HG02623 (cell line): ENCODE results near the gene MLPH.

Experiments used
- ATAC-seq: cut with Tn5 transposase; IDR thresholded peaks from one replicate; pipeline ENCODE4 v1.9.1; 2021; ENCODE audit warnings: moderate library complexity; ENCODE audit not compliant: unreplicated experiment

The MLPH gene

DNA sequence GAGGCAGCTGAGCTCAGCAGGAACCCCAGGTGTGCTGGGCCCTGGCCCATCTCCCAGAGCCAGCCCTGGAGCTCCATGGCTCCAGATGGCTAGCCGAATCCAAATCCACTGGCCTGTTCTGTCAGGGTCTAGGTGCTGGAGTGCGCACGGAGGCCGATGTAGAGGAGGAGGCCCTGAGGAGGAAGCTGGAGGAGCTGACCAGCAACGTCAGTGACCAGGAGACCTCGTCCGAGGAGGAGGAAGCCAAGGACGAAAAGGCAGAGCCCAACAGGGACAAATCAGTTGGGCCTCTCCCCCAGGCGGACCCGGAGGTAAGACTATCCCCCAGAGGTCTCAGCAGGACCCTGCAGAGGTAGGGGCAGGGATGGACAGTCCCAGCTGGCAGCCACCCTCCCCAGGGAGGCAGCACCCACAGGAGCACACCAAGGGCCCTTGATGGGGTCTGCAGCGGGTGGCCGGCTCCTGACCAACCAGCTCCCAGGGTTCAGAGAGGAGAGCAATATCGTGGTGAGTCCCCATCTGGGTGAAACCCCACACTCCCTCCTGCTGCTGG lies 53.2 kb downstream of the MLPH start:
- ATAC-seq, result no peak

DNA sequence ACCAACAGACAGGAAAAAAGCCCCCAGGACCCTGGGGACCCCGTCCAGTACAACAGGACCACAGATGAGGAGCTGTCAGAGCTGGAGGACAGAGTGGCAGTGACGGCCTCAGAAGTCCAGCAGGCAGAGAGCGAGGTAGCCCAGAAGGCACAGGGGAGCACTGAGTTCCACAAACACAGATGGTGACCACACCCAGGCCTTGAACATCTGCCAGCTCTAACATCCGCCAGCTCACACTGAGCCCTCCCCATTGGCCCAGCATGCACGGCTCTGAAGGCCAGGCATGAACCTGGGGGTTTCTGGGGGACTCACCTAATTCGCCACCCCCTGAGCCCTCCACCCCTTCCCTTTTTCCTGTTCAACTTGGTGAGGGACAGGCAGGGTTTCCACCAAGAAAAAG lies 53.8 kb downstream of the MLPH start:
- ATAC-seq, result no peak

DNA sequence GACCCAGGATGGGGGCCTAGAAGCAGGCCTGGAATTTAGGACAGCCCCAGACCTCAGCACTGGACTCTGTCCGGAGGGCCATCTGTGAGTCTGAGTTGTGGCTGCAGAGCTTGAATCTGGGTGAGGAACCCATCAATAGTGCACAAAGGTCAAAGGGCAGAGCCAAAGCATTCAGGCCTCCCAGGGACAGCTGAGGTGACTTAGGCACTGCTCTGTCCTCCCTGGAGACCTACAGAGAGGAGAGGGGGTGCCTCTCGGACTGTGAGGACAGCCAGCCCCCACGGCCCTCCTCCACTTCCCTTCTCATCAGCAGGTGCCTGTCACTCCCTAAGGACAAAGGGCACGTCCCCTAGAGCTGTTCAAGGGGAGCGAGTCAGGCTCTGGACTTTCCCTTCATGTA lies 54.2 kb downstream of the MLPH start:
- no peak for ATAC-seq

DNA sequence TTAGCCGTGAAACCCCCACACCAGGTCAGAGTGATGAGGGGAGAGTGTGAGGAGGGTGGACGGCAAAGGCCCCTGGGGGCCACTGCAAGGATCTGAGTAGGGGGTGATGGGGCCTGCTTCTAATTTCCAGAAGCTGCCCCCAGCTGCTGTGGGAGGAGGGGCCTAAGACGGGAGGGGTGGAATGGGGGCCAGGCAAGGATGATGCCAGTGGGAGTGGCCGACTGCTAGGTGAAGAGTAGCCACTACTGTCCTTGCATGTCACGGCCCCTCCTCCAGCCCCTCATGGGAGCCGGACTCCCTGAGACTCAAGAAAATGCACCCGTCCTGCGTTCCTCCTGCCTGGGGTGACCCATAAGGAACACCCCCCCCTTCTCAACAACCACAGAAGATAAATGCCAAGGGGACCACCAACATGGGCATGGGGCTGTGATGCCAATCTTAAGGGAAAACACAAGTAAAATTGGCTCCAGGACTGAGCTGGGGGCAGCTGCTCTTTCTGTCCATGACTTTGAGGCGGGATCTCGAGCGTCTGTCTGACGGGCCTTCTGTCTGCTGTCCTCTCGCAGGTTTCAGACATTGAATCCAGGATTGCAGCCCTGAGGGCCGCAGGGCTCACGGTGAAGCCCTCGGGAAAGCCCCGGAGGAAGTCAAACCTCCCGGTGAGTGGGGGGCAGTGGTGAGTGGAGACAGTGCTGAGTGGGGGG lies 55.1 kb downstream of the MLPH start:
- no peak for ATAC-seq

DNA sequence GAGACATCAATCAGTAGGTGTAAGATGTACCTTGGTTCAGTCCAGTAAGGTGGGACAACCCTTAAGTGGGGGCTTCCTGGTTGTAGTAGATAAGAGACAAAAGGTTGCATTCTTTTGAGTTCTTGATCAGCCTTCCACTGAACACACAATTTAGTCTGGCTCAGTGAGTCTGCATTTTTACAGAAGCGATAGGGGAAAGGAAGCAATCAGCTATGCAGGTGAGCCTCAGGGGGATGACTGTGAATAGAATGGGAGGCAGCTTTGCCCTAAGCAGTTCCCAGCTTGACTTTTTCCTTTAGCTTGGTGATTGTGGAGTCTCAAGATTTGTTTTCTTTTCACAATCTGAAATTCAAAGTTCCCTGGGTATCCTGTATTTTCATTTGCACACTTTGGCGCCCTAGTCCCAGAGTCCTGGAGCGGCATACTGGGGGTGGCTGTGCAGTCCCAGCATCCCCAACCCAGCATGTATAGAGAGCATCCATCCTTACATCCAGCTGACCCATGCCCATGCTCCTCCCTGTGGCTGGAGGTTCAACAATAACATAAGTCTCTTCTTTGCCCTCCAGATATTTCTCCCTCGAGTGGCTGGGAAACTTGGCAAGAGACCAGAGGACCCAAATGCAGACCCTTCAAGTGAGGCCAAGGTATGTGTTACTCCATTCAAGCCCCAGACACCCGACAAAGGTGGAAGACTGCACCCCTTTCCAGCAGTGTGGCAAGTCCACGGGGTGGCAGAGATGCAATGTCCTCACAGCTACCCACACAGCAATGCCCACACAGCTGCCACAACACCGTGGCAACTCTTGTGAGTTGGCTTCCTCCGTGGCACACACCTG lies 59.2 kb downstream of the MLPH start:
- ATAC-seq, result no peak

DNA sequence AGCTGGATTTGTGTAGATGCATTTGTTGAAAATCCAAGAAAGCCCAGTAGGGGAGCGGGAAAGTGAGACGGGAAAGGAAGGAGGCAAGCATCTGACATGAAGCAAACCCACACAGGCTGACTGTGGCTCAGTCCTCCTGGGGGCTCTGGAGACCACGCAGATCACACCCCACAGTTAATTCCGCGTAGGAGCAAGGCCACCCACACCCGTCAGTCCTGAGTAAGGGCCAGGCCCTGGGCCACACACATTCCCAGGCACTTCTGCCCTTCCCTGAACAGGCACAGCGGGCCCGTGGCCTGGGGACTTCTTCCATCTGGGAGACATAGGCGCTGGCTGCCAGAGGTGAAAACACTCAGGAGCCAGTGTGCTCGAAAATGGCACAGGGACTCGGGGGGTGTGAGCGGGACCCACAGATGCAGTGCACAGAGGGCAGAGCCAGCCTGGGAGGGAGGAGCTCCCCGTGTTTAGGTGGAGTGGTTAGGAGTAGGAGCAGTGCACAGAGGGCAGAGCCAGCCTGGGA lies 59.9 kb downstream of the MLPH start:
- no peak for ATAC-seq

DNA sequence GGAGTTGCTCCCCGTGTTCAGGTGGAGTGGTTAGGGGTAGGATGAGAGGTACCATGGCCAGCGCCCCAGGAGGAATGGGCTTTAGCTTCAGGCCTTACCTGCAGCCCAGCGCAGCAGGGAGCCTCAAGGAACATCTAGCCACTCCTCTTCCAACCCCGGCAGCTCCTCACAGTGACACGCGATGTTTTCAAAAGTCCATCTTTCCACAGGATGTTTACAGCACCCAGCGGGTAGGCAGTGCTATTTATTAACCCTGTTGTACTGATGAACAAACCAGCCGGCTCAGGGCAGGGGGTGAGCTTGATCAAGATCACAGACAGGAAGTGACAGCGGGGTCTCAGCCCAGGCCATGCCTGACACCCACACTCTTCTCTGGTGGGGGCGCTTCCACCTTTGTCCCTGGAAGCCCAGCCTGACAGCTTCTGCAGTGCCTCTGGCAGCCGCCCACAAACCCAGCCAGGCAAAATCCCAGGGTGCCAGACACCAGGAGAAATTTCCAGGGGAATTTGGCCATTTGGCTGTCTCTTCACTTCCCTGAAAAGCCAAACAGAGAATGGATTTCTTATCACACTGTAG lies 60.9 kb downstream of the MLPH start:
- ATAC-seq, result no peak

DNA sequence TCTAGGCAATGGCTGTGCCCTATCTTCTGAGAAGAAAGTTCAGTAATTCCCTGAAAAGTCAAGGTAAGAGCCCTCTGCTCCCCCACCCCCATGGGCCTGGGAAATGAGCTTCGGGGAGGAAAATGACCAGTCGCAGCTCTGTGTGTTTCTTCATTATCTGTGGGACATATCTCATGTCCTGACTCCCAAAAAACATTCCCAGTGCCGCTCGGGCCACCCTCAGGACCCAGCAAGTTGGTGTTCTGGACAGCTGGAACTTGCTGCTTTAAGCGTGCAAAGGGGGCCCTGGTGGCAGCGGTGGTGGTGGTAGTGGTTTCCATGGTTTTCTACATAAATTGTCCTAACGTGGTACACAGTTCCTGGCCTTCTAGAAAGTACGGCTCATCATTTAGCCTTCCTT lies 62.2 kb downstream of the MLPH start:
- no peak for ATAC-seq

DNA sequence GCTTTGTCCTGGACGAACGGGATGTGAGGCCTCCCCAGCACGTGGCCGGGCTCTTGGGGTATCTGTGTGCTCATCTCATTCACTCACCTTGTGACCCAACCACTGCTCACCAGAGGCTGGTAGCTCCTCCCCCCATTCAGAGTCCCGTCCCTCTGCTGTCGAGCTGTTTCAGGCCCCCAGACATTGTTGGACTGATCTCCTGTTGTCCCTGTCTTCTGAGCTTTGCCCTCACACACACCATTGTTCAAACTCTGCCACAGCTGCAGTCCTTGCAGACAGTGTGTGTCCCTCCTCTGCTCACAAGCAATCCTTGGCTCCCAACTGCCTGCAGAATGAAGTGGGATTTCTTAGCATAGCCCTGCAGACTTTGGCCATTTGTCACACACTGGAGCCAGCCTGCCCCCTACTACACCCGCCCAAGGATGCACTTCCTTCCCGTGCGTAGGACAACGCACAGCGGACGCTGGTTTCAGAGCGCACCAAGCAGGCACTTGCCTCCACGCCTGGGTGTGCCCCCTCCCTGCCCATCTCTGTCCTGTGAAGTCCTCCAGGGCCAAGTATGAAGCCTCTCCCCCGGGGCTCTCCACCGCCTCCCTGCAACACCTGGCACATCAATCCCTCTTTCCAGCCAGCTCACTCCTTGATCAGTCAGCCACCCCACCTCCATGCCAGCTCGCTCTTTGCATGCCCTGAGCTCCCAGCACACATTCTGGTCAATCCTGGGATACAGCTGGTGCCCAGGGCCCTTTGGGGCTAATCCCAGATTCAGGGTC lies 62.8 kb downstream of the MLPH start:
- ATAC-seq, result no peak

DNA sequence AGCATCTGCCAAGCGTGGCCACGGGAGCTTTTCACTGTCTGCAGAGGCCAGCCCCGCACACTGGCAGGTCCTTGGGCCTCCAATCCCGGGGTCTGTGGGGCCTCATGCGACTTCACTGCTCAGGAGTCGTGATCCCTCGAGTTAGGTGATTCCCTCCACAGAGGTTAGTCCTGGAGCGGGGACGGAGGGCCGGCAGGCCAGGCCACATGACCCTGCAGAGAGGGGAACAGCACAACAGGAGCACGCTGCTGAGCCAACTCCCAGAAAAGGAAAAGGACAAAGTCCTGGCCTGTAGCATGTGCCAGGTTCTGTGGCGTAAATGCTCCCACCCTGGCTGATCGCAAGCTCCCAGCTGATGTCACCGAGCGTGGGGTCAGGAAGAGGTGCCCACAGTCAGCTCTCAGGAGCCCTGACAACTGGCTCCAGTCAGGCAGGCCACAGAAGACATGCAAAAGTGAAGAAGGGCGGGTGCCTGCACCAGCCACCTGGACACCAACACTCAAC lies 64.1 kb downstream of the MLPH start:
- ATAC-seq, result no peak

DNA sequence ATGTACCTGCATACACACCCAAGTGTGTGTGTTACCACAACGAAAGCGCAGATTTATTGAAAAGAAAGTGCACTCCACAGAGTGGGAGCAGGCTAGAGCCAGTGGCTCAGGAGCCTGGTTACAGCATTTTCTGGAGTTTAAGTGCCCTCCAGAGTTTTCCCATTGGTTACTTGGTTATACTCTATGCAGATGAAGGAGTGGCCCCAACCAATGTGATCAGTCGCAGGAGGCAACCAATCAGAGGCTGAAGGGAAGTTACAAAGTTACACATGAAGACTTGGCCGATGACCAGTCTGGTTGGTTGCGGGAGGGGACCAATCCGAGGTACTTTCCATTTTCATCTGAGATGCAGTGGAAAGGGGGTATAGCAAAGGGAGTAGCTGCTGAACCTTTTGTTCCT lies 65.9 kb downstream of the MLPH start:
- no peak for ATAC-seq

DNA sequence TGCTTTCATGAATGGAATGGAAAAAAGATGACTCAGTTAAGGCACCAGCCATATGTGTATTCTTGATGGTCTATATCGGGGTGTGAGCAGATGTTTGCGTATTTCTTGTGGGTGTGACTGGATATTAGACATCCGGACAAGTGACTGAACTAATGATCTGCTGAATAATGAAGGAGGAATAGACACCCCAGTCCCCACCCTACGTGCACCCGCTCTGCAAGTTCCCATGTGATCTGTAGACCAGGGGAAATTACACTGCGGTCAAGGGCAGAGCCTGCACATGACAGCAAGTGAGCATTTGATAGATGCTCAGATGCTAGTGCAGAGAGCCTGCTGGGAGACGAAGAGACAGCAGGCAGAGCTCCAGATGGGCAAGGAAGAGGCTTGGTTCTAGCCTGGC lies 66.9 kb downstream of the MLPH start:
- ATAC-seq, result no peak

DNA sequence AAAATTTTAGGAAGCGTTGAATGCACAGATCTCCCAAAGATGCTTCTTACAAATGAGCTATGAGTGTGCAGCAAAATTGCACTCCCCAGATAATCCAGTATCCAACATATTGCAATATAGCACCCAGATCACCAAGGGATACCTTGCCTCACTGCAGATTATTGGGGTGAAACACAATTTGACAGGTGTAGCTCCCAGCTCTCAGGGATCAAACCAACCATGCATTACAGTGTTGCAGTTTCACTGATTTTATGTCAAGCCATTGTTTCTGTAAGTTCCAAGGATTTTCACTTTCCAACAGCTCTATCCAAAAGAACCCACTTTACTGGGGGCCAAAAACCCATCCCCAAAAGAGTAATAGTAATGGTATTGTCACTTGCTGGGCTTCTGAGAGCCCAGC lies 68.5 kb downstream of the MLPH start:
- no peak for ATAC-seq

DNA sequence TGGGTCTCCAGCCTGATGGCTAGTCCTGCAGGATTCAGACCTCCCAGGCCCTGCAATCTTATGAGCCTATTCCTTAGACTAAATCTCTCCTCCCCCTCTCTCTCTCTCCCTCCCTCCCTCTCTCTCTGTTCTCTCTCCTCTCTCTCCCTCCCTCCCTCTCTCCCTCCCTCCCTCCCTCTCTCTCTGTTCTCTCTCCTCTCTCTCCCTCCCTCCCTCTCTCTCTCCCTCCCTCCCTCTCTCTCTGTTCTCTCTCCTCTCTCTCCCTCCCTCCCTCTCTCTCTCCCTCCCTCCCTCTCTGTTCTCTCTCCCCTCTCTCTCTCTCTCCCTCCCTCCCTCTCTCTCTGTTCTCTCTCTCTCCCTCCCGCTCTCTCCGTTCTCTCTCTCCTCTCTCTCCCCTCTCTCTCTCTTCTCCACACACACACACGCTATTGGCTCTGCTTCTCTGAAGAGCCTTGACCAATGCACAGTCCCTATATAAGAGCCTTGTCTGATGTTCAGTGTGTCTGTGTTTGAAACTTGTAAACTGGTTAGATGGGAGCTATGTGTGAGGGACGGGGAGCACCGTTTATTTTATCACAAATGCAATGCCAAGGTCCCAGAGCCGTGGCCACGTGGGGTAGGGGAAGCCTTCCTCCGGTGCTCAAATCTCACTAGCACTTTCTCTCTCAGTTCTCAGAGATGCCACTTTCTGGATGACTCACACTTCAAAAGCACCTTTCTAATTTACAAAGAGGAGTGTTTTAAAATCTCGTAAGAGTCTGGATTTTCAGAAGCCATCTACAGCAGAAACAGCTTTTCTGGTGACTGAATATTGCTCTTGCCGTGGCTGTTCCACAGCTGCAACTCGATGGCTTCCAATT lies 70.0 kb downstream of the MLPH start:
- ATAC-seq, result peak; percentile 87

DNA sequence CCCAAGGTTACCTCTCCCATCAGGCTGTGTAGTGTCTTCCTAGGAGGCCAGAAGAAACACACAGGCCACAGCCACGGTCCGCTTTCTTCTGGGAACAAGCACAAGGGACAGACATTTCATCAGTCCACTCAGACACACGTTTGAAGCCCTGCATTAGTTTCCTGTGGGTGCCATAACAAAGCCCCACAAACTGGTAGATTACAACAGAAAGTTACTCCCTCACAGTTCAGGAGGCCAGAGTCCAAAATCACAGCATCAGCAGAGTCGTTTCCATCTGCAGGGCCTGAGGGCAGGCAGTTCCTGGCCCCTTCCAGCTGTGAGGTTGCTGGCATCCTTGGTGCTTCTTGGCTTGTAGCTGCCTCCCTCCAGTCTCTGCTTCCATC lies 70.6 kb downstream of the MLPH start:
- ATAC-seq, result peak; percentile 16

DNA sequence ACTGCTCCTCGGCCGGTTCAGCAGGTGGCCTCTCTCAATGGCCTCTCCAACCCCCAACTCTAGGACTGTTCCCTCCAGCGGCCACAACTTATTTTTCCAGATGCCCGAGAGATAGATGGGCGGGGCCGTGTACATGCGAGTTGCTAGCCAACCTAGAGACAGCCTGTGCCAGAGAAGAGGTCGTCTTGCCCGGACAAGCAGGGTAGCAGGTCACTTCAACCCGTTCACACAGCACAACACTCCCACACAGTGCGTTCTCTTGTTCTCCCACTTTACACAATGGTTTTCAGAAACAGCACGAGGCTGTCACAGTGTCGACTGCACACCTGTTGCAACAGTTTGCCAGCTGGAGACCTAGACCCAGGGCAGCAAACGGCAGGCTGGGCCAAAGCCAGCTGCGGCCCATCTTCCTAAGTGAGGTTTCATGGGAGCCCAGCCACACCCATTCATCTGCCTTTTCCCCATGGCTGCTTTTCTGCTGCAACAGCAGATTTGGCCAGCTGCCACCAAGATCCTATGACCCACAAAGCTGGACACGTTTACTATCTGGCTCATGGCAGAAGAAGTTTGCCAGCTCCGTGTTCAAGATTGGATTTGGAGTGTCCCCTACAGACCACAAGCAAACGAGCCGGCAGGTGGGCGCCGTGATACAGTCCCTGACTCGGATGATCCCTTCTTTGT lies 72.0 kb downstream of the MLPH start:
- ATAC-seq, result no peak

DNA sequence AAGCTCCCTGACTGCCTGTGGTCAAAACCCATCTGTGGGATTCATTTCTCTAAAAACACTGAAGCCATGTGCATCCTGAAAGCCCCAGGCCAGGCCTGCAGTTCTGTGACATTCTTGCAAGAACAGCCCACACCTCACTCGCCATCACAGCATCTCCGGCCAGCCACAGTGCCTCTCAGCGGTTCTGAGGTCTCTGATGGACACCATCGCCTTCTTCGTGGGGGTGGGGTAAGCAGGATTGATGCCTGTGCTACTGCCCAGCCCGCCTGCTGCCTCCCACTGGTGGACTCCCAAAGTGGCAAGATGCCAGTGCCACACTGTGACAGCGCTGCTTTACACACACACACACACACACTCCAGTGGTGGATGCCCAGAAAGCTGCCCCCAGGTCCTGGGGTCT lies 74.2 kb downstream of the MLPH start:
- no peak for ATAC-seq

DNA sequence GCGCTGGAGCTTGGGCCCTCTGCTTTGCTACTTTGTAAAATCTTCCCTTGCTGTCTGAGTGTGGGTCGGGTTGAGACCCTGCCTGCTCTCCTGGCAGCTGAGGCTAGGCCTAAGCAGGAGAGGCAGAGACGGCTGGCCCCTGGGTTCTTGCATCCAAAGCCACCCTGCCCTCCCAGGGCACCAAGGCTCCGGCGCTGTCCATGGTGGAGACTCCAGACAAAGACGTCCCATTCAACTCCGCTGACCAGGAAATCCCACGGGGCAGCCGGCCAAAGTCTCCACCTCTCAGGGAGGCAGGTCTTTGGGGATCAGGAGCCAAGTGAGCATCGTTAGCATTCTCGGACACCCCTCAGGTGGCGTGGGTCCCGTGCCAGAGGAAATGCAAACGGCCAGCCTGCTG lies 76.8 kb downstream of the MLPH start:
- no peak for ATAC-seq

DNA sequence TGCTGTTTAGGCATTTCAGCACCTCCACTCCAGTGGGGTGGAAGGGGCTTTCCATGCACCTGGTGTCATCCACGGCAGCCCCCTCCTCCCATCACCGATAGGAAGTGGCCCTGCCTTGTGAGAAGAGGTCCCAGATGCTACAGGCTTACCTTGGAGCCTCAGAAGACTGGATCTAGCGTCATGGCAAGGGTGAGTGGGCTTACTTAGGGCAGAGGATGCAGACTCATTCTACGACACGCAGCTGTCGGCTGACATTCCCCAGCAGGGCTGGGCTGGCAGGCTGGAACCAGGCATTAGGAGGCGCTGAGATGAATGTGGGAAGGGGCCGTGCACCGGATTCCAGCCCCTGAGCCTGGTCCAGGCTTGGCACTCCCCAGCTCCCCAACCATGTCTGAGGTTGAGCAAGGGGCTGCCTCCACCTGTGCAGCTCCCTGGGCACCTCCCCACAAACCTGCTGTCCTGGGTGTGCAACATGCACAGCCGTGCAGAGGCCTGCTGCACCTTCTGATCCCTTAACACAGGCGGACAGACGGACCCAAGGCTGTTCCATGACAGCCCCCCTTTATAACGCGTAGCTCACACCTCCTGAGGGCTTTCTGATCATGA lies 77.6 kb downstream of the MLPH start:
- ATAC-seq, result no peak
